Urinary bladder (tissue), 4 donors: ENCODE data around the gene PIK3R2. TPM values are rescaled to one million over a fixed set of nuclear protein-coding genes. Genes with fewer than 3 reads are reported as not detected.

Experiments
- DNase-seq: peaks from one replicate; pipeline ENCODE4 v3.0.0-alpha.2; 2015; ENCODE audit errors: extremely low spot score
- H3K27ac ChIP-seq: one replicate; pipeline ENCODE4 v1.5.1; 2013; ENCODE audit warnings: low read depth, mild to moderate bottlenecking, moderate library complexity
- H3K36me3 ChIP-seq: one replicate; pipeline ENCODE4 v1.6.1; 2013; ENCODE audit warnings: mild to moderate bottlenecking, moderate library complexity; ENCODE audit not compliant: insufficient read depth
- H3K4me1 ChIP-seq: one replicate; pipeline ENCODE4 v1.6.1; 2013; ENCODE audit warnings: mild to moderate bottlenecking, moderate library complexity; ENCODE audit not compliant: insufficient read depth
- H3K4me3 ChIP-seq: one replicate; pipeline ENCODE4 v1.5.1; 2013; ENCODE audit warnings: low read depth, low read length
- WGBS: extraction: QIAGEN DNeasy Blood & Tissue Kit; methylation state at CpG from one replicate; pipeline ENCODE4 v1.1.7; 2013; 5-methylcytosine and 5-hydroxymethylcytosine counted together
- polyA plus RNA-seq: library from polyadenylated mRNA; stranded (reverse); fragments of 200-250 nt; gene quantifications from one replicate; pipeline ENCODE4 v1.2.3, GENCODE V29; 2013
- total RNA-seq: library from RNA; depleted of rRNA; stranded (reverse); fragments of >200 nt; gene quantifications from one replicate; pipeline ENCODE4 v1.2.3, GENCODE V29; 2014
- donor health status: healthy with polysubstance abuse.
- donor health status: healthy.

Gene PIK3R2
- total and polyA plus RNA-seq, 2 donors, result 12.2 to 17.0 TPM

GRCh38 chr19:18135712-18136584 lies 17.0 kb upstream of the PIK3R2 start:
- WGBS, result 95% methylated on average over 18 of the region's 18 CpGs

DNA sequence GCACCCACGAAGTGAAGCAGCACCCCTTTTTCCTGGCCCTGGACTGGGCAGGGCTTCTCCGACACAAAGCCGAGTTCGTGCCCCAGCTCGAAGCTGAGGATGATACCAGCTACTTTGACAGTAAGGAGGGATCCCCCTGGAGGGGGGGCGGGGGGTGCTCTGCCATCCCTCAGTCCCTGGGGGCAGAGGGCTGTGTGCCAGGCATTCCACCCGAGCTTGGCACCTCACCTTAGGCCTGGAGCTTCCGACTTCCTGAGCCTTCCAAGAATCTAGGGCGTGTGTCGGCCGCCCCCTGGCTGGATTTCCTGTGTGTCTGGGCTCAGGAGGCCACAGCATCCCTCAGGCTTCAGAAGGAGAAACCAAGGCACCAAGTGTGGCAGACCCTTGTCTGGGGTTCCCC lies 15.7 kb upstream of the PIK3R2 start:
- Histone ChIP-seq H3K4me3 (no peak overlapping the region), H3K4me1 (no peaks in the 10 kb centered on the region), H3K27ac (no peak overlapping the region), H3K36me3 (peaks cover 4% of the 10 kb centered on the region)
- 86% methylated on average over 11 of the region's 11 CpGs for WGBS
- DNase-seq, result no peak

More at GRCh38 chr19:18135712-18136584, 17.0 kb upstream of the PIK3R2 start:
- H3K36me3 ChIP-seq, result peaks cover 4% of the 10 kb centered on the region
- no peak overlapping the region for H3K27ac ChIP-seq
- DNase-seq, result no peak
- no peak overlapping the region for H3K4me3 ChIP-seq
- no peaks in the 10 kb centered on the region for H3K4me1 ChIP-seq

DNA sequence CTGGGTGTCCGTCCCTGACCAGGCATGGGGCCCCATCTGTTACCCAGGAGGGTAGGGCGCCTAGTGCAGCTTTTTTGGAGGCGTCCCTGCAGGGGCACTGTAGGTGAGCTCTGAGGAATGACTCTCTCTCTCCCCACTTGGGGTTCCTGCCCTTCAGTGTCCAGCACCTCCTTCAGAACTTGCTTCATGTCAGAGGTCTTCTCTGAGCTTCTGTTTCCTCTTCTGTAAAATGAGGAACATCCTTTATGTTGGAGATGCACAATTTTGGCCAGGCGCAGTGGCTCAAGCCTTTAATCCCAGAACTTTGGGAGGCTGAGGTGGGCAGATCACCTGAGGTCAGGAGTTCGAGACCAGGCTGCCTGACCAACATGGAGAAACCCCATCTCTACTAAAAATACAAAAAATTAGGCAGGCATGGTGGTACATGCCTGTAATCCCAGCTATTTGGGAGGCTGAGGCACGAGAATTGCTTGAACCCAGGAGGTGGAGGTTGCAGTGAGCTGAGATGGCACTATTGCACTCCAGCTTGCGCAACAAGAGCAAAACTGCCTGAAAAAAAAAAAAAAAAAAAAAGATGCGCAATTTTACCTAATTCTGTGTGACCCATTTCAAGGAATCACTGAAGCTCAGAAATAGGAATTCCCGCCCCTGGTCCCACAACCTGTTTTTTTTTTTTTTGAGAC lies 15.2 kb upstream of the PIK3R2 start:
- H3K27ac ChIP-seq, result no peak overlapping the region
- no peak for DNase-seq
- no peak overlapping the region for H3K4me3 ChIP-seq
- WGBS, result 93% methylated on average over 9 of the region's 9 CpGs
- H3K36me3 ChIP-seq, result peaks cover 4% of the 10 kb centered on the region
- H3K4me1 ChIP-seq, result no peaks in the 10 kb centered on the region

DNA sequence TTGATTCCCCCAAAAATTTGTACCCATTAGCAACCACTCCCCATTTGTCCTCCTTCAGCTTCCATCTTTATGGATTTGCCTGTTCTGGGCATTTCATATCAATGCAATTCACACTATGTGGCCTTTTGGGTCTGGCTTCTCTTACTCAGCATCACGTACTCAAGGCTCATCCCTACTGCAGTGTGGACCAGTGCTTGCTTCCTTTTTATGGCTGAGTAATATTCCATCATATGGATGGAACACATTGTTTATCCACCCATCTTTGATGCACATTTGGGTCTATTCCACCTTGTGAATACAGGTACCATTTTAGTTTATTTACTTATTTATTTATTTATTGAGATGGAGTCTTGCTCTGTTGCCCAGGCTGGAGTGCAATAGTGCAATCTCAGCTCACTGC lies 12.5 kb upstream of the PIK3R2 start:
- Histone ChIP-seq H3K27ac (no peak overlapping the region), H3K4me1 (no peaks in the 10 kb centered on the region), H3K4me3 (no peak overlapping the region), H3K36me3 (peaks cover 4% of the 10 kb centered on the region)
- DNase-seq, result no peak
- 99% methylated on average over 1 of the region's 1 CpG for WGBS

DNA sequence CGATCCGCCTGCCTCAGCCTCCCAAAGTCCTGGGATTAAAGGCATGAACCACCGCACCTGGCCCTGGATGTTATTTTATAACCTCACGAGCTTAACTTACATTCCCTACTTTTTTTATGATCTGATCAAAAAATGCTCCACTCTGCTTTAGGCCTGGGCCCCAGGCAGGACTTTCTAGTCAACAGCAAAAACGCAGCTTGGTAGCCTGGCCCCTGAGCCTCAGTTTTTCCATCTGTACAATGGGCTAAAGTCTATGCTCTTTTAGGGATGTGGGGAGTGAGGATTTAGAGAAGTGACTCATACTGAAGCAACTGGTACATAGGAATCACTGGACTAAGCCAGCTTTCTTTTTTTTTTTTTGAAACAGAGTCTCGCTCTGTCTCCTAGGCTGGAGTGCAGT lies 11.9 kb upstream of the PIK3R2 start:
- Histone ChIP-seq H3K36me3 (peaks cover 4% of the 10 kb centered on the region), H3K4me1 (no peaks in the 10 kb centered on the region), H3K4me3 (no peak overlapping the region), H3K27ac (no peak overlapping the region)
- WGBS, result 93% methylated on average over 6 of the region's 6 CpGs
- DNase-seq, result no peak

DNA sequence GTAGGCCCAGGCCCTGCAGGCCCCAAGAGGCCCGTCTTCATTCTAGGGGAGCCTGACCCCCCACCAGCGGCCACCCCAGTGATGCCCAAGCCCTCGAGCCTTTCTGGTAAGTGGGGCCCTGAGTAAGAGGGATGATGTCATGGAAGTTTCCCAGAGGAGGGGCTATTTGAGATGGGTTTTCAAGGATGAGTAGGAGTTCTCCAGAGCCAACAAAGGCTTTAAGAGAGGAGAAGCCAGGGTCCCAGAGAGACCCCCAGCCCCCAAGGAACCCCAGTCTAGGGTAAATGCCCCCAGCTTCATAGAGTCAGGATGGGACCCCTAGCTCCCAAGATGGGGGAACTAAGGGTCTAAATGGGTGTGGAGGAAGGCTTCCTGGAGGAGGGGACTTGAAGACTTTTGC lies 9.1 kb upstream of the PIK3R2 start:
- no peak for DNase-seq
- Histone ChIP-seq H3K36me3 (peaks cover 2% of the 10 kb centered on the region), H3K4me1 (no peaks in the 10 kb centered on the region), H3K4me3 (no peak overlapping the region), H3K27ac (no peak overlapping the region)
- WGBS, result 95% methylated on average over 3 of the region's 3 CpGs

DNA sequence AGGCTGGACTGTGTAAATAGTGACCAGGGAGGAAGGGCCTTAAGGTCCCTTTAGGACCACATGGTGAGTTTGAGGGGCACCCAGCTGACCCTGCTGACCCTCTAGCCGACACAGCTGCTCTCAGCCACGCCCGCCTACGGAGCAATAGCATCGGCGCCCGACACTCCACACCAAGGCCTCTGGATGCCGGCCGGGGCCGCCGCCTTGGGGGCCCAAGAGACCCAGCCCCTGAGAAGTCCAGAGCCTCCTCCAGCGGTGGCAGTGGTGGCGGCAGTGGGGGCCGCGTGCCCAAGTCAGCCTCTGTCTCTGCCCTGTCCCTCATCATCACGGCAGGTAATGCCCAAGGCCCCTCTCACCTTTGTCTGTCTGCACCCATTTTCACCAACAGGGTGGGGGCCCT lies 8.6 kb upstream of the PIK3R2 start:
- no peaks in the 10 kb centered on the region for H3K36me3 ChIP-seq
- no peaks in the 10 kb centered on the region for H3K4me1 ChIP-seq
- WGBS, result 92% methylated on average over 16 of the region's 16 CpGs
- no peak overlapping the region for H3K4me3 ChIP-seq
- no peak overlapping the region for H3K27ac ChIP-seq
- DNase-seq, result no peak

- H3K36me3 ChIP-seq, result no peaks in the 10 kb centered on the region
- WGBS, result 97% methylated on average over 28 of the region's 28 CpGs
Observed at GRCh38 chr19:18144906-18145305, 8.1 kb upstream of the PIK3R2 start.

GRCh38 chr19:18145391-18145999 lies 7.5 kb upstream of the PIK3R2 start:
- no peak for DNase-seq
- no peak overlapping the region for H3K27ac ChIP-seq
- 92% methylated on average over 19 of the region's 19 CpGs for WGBS
- no peaks in the 10 kb centered on the region for H3K36me3 ChIP-seq
- H3K4me1 ChIP-seq, result no peaks in the 10 kb centered on the region
- H3K4me3 ChIP-seq, result no peak overlapping the region

More at GRCh38 chr19:18144906-18145305, 8.1 kb upstream of the PIK3R2 start:
- no peak overlapping the region for H3K27ac ChIP-seq
- no peak overlapping the region for H3K4me3 ChIP-seq
- no peaks in the 10 kb centered on the region for H3K4me1 ChIP-seq
- DNase-seq, result no peak

- 93% methylated on average over 13 of the region's 13 CpGs for WGBS
- H3K27ac ChIP-seq, result no peak overlapping the region
- no peaks in the 10 kb centered on the region for H3K36me3 ChIP-seq
- H3K4me1 ChIP-seq, result no peaks in the 10 kb centered on the region
- no peak for DNase-seq
- no peak overlapping the region for H3K4me3 ChIP-seq
Observed at GRCh38 chr19:18147396-18147795, 5.6 kb upstream of the PIK3R2 start.

GRCh38 chr19:18149596-18149975 lies 3.4 kb upstream of the PIK3R2 start:
- DNase-seq, result no peak
- no peaks in the 10 kb centered on the region for H3K36me3 ChIP-seq
- no peaks in the 10 kb centered on the region for H3K4me1 ChIP-seq
- H3K27ac ChIP-seq, result no peak overlapping the region
- H3K4me3 ChIP-seq, result no peak overlapping the region
- WGBS, result 88% methylated on average over 16 of the region's 16 CpGs

DNA sequence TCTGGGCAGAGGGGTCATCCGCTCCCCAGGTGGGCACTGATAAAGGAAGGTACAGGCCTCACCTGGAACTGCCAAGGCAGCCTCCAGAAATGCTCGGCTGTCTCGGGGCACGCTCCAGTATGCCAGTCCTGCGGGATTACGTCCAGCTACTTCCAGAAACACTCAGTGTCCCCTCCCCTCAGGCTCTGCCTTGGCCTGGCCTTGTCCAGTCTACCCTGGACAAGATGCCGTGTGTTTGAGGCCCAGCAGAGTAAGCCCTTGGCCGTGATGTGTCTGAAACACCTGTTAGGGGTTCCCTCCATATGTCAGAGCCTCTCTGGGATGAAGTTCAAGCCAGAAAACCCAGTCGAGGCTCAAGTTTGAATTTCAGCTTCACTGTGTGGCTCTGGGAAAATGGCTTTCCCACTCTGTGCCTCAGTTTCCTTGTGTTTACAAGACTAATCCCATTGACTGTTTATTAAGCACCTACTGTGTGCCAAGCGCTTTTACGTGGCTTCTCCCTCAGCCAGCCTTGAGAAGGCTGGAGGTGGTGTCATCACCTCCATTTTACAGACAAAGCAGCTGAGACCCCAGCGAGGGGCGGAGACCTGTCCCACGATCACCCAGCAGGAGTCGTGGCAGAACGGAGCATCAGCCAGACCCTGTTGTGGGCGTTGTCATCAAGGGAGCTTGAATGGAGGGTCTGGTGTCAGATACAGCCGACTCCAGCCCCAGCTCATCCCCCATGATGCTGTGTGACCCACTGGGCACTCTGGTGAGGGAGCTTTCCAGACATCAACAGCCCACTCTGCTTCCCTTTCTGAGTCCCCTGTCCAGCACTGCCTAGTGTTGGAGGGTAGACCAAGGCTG lies 2.0 kb upstream of the PIK3R2 start:
- H3K4me1 ChIP-seq, result peaks cover 2% of the 10 kb centered on the region
- DNase-seq, result no peak
- 81% methylated on average over 18 of the region's 18 CpGs for WGBS
- H3K36me3 ChIP-seq, result peaks cover 3% of the 10 kb centered on the region
- no peak overlapping the region for H3K4me3 ChIP-seq
- H3K27ac ChIP-seq, result no peak overlapping the region

GRCh38 chr19:18152442-18152816 lies 534 bp upstream of the PIK3R2 start:
- Histone ChIP-seq H3K36me3 (peaks cover 3% of the 10 kb centered on the region), H3K27ac (peak overlapping the region; percentile 87), H3K4me3 (peak overlapping the region; percentile 16), H3K4me1 (peaks cover 2% of the 10 kb centered on the region)
- peak; percentile 95 for DNase-seq
- whole genome bisulfite sequencing, result under 1% methylated on average over 22 of the region's 22 CpGs
